HG03039 (cell line): ENCODE measurements around the gene LIMS1.
"Not testable (repeated sequence)": the region's sequence is repeated elsewhere in the genome, so short reads cannot be mapped to it uniquely, and the experiment has no call there.

Experiments used
- ATAC-seq: cut with Tn5 transposase; IDR thresholded peaks from one replicate; pipeline ENCODE4 v1.9.1; 2021; ENCODE audit warnings: mild to moderate bottlenecking, moderate library complexity; ENCODE audit not compliant: unreplicated experiment

LIMS1 gene, protein sequence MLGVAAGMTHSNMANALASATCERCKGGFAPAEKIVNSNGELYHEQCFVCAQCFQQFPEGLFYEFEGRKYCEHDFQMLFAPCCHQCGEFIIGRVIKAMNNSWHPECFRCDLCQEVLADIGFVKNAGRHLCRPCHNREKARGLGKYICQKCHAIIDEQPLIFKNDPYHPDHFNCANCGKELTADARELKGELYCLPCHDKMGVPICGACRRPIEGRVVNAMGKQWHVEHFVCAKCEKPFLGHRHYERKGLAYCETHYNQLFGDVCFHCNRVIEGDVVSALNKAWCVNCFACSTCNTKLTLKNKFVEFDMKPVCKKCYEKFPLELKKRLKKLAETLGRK

DNA sequence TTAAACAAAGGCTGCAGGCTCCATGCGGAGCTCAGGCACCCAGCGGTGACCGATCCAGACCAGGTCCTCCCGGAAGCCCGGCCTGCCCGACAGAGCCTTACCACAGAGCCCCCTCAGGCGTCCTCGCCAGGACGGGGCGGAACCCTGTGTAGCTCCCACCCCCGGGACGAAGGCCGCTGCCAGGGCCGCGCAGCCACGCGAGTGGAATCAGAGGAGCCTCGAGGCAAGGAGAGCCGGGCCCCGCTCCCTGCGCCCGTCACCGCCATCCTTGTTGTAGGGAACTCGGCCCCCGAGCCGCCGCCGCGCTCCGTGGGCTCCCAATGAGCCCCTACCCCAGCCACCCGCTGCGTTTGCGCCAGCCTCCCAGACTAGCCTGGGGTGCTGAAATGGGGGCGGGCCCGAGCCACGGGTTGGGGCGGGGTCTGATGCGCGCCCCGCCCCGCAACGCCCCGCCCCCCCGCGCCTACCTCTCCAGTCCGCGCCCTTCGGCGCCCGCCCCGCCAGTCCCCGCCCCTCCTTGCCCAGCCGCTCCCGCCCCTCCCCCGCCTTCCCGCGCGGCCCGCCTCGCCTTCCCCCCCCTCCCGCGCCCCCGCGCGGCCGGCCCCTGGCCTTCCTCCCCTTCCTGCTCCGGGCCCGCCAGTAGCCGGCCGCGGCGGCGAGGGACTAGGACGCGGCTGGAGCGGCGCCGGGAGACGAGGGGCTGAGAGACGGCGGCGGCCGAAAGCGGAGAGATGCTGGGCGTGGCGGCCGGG lies at the start of gene LIMS1:
TSS of gene LIMS1 (plus strand) at position 639 of the 752 bp plus-strand sequence. CDS start at position 732, 93 bp downstream.
- ATAC-seq = peak; percentile 82

DNA sequence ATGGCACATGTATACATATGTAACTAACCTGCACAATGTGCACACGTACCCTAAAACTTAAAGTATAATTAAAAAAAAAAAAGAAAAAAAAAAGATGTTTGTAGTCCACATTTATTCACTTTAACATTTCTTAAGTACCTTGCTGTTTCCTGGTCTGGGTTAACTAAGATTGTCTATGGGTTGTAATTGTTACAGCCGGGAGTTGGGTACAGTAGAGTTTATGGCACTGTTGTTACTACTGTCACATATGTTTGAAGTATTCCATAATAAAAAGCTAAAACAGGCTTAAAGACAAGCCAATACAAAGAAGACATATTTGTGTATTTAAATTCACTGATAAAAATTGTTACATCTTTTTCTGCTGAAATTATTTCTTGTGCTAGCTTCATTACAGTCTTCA lies 49.0 kb upstream of the LIMS1 start:
- ATAC-seq = no peak

DNA sequence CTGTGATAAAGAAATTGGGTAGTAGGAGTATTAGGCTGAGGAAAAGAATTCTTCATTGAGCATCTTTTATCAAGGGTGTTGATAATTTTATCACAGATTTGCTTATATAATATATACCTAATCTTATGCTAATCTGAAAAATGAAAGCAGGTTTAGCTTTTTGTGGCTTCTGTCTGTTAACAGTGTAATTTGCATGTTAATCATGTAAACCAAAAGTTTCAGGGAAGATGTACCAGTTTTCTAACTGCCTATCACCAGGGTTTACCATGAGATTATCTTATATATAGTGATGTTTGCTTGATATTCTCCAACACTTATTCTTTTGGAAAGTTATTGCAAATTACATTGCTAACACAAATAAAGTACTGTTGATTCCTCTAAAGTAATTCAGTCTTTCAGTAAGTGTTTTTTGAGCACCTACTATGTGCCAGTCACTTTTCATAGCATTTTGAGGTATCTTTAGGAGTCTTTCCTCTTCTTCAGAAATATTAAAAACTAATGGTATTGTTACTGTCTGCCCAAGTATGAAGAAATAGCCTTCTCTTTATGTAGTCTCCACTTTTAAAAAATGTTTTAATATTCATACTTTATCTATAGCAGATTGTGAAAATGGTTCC lies 43.7 kb upstream of the LIMS1 start:
- no peak for ATAC-seq

DNA sequence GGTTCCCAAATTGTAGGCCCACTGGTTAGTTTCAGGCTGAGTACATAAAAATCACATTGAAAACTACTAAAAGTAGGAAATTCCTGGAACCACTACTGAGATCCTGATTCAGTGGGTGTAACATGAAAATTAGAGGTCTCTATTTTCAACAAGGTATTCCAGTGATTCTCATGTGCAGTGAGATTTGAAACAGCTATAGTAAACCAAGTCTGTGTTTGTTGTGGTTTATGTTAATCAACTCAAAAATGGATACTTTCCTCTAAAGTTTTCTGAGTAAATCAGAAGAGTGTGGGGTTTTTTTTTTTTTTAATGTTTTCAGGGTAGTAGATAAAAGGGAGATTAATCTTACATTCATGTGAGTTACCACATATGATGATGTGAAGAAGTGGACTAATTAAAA lies 42.4 kb upstream of the LIMS1 start:
- ATAC-seq = no peak

DNA sequence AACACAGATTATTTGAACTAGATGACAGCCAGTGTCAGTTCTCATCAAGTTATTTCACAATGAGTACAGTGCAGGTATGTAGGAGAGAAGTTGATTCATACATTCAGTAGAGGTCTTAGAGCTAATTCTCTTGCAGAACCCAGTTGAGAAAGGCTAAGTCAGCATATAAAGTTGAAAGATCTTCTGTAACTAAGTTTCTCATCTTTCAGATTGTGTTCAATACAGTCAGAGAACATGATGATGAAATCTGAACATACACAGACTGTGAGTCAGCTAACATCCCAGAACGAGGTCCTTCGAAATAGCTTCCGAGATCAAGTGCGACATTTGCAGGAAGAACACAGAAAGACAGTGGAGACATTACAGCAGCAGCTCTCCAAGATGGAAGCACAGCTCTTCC lies 41.9 kb upstream of the LIMS1 start:
- no peak for ATAC-seq

DNA sequence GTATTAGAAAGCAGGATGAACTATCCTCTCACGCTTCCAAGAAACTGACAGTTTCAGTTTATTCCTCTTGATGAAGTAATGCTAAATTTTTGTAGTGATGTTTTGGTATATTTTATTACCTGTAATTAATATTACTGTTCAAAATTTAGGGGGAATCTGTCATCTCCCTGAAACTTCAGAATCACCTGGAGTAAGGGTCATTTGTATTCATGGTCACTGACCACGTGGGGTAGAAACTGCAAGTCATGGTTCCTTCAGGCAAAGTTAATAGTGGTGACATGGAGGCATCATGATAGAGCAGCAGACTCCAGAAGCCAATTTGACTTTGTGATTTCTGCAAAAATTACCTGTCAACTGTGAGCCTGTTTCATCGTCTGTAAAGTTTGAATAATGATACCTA lies 38.1 kb upstream of the LIMS1 start:
- not testable (repeated sequence) for ATAC-seq

DNA sequence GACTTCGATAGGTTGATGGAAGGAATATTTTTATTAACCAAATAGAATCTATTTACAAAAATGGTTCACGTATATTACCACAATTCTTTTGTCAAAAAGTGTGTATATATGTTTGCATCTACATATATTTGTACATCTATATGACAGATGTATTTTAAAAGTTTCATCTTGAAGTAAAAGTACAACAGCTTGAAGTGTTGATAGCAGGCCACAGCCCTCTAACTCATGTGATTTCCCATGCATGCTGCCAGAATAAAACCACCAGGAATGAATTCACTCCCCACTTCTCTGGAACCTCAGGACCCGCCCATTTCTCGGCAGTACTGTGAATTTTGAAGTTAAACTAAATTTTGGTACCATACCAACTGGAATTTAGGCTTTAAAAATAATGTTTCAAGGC lies 26.6 kb upstream of the LIMS1 start:
- not testable (repeated sequence) for ATAC-seq

DNA sequence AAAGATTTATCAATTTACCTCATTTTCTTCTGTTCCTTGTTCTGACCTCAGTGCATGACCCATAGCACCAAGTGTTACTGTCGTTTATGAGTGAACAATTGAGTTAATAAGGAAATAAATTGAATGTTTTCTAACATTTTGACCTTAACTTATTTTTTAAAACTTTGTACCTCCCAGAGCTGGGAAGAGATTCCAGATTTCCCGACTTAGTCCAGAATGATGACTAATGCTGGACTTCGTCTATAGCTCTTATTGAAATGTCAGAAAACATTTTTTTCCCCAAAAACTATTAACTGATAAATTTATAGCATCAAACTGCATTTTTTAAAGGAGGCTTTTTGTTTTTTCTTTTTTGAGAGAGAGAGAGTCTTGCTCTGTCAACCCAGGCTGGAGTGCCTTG lies 21.8 kb upstream of the LIMS1 start:
- ATAC-seq = not testable (repeated sequence)

DNA sequence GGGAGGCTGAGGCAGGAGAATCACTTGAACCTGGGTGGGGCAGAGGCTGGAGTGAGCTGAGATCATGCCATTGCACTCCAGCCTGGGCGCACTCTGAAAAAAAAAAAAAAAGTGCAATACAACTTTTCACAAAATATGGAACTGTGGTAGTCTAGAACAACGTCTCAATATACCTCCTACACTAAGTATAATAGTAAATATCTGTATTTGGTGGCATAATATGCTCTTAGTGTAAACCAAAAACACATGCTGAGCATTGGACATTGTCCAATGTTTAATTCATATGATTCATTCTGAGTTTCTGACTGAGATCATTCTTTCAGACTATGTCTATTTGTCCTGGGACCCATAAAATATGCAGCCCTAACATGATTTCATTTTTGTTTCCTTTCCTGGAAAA lies 19.8 kb upstream of the LIMS1 start:
- not testable (repeated sequence) for ATAC-seq

DNA sequence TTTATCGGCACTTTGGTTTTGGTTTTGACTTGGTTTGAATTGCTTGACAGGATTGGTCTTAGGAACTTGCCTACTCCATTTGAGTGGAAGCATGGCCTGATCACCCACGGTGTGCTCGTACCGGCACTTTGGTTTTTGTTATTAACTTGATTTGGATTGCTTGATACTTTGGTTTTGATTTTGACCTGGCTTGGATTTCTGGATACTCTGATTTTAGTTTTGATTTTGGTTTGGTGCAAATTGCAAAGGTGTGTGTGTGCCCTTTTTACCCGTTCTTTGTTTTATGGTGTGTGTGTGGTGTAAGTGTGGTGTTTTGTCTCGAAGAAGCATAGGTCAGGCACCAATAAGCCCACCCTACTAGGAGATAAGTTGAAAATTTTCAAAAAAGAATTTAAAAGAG lies 9.6 kb upstream of the LIMS1 start:
- not testable (repeated sequence) for ATAC-seq

DNA sequence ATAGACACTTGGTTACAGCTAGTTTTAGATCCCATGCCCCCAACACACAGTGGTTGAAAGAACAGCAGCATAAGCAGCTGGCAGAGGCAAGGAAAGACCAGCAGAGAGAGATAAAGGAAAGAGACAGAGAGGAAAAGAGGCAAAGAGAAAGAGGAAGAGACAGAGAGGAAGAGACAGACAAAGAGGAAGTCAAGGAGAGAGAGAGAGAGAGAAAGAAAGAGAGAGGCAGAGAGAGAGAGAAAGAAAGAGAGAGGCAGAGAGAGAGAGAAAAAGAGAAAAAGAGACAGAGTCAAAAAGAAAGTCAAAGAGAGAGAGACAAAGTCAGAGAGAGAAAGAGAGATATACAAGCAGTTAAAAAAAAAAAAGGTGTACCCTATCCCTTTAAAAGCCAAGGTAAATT lies 9.0 kb upstream of the LIMS1 start:
- not testable (repeated sequence) for ATAC-seq

DNA sequence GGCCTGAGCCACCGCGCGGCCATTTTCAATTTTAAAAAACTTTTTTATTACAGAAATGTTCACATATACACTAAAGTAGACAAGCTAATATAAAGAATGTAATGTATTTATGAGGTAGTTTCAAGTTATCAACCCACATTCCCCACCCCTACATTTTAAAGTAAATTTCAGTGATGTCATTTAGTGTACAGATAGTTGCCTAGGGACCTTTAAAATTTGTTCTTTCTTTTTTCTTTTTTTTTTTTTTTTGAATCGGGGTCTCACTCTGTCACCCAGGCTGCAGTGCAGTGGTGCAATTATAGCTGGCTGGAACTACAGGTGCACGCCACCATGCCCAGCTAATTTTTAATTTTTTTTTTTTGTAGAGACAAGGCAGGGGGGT lies 2.6 kb upstream of the LIMS1 start:
- ATAC-seq = no peak

DNA sequence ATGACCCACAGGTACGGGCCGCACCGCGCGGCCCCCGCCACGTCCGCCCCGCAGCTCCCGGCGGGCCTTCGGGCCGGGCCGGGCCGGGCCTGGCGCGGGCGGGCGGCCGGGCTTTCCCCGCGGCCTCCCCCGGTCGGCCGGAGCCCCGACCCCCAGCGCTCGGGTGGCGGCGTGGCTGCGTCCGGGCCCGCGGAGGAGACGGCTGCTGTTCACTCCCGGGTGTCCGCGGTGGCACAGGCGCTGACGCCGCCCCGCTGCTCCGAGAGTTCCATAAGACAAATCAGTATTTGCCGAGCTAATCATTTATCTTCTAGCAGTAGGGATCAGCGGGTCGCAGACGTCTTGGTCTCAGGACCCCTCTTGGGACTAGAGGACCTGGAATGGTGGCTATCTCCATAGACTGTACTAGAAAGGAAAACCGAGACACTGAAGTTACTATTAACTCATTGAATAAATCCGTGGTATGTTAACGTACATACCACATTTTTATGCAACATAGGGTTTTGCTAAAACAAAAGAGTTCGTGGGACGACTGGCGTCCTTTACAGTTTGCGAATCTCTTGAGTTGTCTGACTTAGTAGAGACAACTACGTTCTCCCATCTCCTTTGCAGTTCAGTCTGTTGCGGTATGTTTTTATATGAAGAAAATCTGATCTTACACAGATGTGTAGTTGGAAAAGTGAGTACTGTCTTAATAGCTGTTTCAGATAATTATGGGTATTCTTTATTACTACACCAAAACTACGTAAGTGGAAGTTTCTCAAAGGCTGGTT lies 500 bp downstream of the LIMS1 start:
- ATAC-seq = peak; percentile 32

DNA sequence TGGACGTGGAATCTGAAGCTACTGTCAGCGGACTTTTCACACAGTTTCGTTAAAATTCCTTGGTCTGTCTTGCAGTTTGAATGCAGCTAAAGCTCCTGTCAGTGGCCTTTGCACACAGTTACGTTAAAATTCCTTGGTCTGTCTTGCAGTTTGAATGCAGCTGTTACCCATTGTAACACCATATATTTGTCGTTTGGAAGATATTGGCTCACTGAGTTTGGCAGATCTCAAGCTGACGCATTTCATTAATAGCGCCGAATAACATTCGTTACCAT lies 1.0 kb downstream of the LIMS1 start:
- no peak for ATAC-seq

DNA sequence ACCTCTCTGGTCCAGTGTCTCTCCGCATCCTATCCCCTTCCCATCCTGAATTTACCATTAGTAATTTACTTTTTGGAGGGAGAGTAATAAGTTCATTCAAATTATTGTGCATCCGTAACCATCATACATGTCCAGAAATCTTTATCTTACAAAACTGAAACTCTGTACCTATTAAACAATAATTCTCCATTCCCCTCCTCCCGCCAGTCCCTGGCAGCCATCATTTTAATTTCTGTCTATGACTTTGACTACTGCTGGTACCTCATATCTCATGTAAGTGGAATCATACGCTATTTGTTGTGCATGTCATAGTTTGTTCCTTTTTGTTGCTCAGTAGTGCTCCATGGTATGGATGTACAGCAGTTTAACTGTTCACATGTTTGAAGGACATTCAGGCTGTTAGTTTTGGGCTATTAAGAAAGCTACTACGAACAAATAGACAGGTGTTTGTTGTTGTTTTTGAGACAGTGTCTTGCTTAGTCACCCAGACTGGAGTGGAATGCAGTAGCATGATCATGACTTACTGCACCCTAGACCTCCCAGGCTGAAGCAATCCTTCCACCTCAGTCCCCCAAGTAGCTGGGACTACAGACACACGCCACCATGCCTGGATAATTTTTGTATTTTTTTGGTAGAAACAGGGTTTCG lies 2.0 kb downstream of the LIMS1 start:
- ATAC-seq = no peak

DNA sequence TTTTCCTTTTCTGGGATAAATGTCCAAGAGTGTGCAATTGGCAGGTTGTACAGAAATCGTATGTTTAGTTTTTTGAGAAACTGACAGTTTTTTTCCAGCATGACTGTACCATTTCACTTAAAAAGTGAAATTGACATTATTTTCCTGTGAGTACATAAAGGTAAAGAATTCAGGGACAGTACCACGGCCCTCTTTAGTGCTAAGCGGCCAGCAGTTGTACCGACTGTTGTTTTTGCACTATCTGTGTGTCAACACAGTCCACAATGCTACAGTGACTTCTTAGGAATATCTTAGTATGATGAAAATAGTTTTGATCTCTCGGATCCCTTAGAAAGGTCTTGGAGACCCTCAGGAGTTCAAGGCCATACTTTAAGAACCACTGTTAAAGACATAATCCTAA lies 2.6 kb downstream of the LIMS1 start:
- no peak for ATAC-seq

DNA sequence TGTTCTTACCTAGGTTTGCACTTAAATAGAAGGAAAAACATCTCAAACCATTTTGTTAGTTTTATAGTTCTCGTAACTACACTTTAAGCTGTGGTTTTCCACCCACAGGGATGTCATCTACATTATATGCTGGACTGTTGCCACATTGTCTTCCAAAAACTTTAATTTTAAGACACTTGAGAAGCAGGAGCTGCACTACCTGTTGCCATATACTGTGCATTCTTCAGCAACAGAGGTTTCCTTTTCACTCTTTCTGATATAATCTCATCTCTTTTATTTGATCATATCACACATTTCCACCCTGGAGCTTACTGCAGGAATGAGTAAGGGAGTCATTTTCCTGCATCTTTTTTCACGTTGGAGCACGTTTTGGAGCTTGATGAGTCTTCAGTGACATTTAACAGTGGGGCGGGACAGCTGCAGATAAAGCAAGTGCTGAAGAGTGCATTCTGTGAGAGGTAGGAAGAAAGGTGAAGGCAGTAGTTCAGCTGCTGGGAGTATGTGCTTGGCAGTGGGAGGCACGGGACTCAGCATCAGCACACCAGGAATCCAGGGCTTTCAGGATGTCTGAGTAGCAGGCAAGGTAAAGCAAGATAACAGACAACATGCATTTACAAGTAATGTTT lies 3.8 kb downstream of the LIMS1 start:
- no peak for ATAC-seq

DNA sequence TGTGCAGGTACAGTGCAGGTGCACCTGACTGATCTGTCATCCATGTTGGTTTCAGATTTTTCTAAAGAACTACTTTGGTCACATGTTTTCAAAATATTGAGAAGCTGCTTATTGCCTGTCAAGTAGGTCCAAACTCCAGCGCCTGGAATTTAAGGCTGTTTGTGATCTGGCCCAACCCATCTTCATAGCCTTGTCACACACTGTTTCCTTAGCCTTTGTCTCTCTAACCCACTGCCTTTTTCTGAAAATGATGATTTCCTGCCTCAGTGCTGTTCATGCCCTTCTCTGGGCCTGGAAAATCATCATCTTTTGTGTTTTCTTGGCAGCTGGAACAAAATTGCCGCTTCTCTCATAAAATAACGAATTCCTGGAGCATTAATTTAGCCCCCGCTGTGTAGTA lies 7.2 kb downstream of the LIMS1 start:
- ATAC-seq = no peak

DNA sequence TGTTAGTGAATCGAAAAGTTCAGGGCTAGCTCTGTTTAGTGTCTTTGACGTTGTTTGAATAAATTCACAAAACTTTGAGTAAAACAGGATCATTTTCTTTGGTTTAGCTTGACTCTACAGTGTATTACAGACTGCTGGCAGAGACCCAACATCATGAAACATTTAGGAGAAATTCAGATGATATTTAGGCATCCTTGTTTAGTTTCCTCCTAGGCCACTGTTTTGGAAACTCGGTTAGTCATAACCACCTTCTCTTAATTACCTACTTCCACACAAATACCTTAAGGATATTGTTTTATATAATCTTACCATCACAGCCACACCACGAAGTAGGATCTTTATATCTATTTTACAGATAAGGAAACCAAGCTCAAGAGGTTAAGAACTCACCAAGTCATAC lies 7.8 kb downstream of the LIMS1 start:
- no peak for ATAC-seq

DNA sequence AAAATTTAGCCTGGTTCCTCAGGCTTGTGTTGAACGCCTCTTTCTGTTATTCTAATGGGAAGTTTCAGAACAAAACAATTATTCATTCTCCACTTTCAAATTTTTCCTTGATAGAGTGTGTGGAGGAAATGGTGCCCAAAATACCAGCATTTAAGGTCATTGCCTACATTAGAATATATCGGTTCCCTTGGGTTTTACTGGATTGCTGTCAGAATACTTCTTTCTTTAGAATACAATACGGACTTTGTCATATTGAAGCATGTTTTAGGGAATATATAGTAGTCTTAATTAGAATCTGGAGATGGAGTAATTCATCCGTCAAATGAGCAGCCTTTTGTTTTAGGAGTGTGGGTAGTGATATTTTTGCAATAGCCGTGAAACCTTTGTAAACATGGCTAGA lies 13.3 kb downstream of the LIMS1 start:
- ATAC-seq = no peak
